Stomach (tissue), 4 donors: ENCODE results near the gene PPP1R3G.

ENCODE experiments used
- EP300 ChIP-seq: sonication (generic); formaldehyde crosslinking; IDR thresholded peaks from one replicate; pipeline ENCODE4 v1.6.1; 2017; ENCODE audit warnings: antibody characterized with exemption
- POLR2A ChIP-seq, 4 donors: fragments of 450-650 bp; IDR thresholded peaks; one replicate each; pipeline ENCODE4 v1.6.1; 2016; ENCODE audit warnings: antibody characterized with exemption in 4 of 4, control low read depth in 2 of 4, mild to moderate bottlenecking in 1 of 4, moderate library complexity in 1 of 4
- POLR2AphosphoS5 ChIP-seq, 3 donors: sonication (generic); formaldehyde crosslinking; IDR thresholded peaks; one replicate each; pipeline ENCODE4 v1.6.1; 2016; ENCODE audit warnings: antibody characterized with exemption in 3 of 3
- TF ChIP-seq, protein P1 (sequence below), 7 experiments: fragments of 450-650 bp in 4 of 7; fragments of 200-600 bp in 3 of 7; sonication (generic) in 3 of 7; IDR thresholded peaks; one replicate each; pipeline ENCODE4 v1.5.1; 2016 to 2019; ENCODE audit warnings: antibody characterized with exemption in 7 of 7, control low read depth in 2 of 7, mild to moderate bottlenecking in 1 of 7

DNA sequence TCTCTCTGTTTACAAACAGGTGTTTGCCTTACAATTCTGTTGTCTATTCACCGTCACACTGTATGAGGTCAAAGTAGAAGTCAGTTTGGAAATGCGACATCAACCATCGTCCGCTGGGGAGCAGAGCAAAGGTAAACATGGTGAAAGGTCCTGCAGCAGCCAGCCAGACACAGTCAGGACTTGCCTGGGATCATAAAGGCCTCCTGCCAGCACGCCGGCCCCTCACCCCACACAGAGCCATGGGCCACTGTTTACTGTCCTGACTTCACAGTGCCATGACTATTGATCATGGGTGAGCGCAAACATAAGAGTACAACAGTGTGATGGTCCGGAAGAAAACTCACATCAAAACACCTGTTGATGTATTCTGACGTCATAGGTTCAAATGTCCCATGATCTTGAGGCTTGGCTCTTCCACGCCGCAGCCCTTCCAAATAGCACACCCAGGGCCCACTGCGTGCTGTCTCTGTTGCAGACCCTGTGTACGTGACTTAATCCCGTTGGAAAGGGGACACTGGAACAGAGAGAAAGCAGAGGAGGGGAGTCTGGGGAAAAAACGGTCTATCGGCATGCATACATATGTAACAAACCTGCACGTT, 16.9 kb upstream of the PPP1R3G start:
- TF ChIP-seq POLR2AphosphoS5 (IDR thresholded peaks at IDR 0.05): no peak
- no peak for TF ChIP-seq EP300
- TF ChIP-seq, protein P1, sequence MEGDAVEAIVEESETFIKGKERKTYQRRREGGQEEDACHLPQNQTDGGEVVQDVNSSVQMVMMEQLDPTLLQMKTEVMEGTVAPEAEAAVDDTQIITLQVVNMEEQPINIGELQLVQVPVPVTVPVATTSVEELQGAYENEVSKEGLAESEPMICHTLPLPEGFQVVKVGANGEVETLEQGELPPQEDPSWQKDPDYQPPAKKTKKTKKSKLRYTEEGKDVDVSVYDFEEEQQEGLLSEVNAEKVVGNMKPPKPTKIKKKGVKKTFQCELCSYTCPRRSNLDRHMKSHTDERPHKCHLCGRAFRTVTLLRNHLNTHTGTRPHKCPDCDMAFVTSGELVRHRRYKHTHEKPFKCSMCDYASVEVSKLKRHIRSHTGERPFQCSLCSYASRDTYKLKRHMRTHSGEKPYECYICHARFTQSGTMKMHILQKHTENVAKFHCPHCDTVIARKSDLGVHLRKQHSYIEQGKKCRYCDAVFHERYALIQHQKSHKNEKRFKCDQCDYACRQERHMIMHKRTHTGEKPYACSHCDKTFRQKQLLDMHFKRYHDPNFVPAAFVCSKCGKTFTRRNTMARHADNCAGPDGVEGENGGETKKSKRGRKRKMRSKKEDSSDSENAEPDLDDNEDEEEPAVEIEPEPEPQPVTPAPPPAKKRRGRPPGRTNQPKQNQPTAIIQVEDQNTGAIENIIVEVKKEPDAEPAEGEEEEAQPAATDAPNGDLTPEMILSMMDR (IDR thresholded peaks at IDR 0.05): no peak
- TF ChIP-seq POLR2A (IDR thresholded peaks at IDR 0.05): no peak
